Measurements from ENCODE around the gene MYRF.
A peak's percentile ranks its signal among the peaks of the same experiment; 100 is the strongest.

MYRF gene

DNA sequence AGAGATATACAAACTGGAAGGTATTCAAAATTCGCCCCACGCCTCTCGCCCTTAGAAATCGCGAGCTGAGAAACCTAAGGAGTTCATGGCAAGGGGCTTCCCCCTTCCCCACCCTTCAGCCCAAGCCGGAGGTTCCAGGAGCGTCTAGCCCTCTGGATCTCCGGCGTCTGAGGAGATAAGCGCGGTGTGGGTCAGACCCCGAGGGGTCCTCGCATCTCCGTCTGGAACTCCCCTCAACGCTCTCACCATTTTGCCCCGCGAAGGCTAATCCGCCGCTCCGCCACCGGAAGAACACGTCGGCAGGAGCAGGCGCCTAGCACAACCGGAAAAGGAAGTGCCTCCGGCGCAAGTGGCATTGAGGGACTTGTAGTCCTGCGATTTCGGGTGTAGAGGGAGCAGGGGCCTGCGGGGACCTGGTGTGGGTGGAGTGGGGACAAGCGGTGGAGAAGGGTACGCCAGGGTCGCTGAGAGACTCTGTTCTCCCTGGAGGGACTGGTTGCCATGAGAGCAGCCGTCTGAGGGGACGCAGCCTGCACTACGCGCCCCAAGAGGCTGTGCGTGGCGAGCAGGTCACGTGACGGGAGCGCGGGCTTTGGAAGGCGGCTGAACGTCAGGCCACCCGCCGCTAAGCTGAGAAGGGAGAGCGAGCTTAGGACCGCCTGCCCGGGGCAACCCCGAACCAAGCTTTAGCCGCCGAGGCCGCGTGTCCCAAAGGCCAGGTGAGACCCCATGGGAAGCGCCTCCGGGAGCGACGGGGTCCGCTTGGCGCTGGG lies 40.1 kb downstream of the MYRF start, which contains the start of the genes FEN1 and TMEM258:
Gene FEN1, plus strand, starts transcription at position 602 of the 773 bp plus-strand sequence. CDS start 2,451 bp downstream, outside the sequence.
Gene TMEM258, minus strand, starts transcription at position 290 of the 773 bp plus-strand sequence. Its CDS starts 41 bp downstream, at position 249.
- DNase-seq (ENCODE audit: low read depth in 1 of 2, low spot score in 1 of 2), result peak; percentile 77 to 82

DNA sequence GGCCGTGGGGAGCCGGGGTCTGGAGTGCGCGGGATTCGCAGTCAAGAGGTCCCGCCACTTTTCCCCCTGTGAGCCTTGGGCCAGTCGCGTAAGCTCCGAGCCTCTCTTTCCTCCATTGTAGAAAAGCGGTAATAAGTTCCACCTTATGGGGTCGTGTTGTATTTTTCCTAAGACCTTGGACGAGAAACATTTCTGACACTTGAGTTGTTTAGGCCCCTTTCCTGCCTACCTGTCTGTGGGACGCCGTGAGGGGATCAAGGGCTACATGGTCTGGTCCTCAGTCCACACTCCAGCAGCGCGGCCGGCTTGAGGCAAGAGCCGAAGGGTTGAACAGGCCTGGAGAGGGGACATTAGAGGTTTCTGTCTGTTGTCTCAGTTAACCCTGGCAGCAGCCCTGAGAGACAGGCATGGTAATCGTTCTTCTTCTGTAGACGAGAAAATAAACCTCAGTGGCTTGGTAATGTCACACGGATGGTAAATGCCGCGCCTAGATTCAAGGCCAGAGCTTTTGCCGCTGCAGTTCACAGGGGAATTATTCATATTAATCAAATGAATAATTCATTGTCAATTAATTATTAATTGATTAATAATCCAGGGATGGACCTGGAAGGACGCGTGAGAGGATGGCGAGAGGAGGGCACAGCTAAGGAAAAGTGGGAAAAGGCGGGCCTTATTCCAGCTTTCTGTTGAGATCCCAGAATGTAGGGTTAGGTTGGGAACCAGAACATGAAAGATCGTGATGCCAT lies 40.8 kb downstream of the MYRF start:
- DNase-seq (ENCODE audit: low read depth in 1 of 2, low spot score in 1 of 2), result no peak

DNA sequence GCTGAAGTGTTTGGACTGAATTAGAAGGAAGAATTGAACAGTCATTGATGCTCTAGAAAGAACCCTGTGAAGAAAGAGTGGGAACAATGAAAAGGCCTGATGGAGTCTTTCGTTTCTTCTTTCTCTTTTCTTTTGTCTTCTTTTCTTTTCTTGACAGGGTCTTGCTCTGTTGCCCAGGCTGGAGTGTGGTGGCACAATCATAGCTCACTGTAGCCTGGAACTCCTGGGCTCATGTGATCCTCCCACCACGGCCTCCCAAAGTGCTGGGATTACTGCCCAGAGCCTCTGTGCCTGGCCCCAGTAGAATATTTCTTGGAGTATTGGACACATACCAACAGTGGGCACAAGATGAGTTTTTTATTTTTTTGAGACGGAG lies 41.4 kb downstream of the MYRF start:
- DNase-seq (ENCODE audit: low read depth in 1 of 2, low spot score in 1 of 2), result no peak

DNA sequence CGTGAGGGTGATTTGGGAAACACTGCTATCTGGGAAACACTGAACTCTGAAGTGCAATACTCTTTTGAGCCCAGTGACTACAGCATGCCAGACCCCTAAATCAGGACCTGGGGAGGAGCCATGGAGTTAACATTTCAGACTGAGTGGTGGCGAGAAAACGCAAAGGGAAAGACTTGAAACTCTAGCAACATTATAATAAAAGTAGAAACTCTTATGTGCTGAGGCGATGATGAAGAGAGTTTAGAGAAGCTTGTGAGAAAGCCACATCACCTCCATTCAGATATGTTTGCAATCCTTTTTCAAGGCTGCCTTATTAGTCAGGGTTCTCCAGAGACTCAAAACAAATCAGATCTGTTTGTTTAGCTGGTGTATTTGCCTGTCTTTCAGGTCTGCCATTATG lies 42.1 kb downstream of the MYRF start:
- no peak for DNase-seq (ENCODE audit: low read depth in 1 of 2, low spot score in 1 of 2)

DNA sequence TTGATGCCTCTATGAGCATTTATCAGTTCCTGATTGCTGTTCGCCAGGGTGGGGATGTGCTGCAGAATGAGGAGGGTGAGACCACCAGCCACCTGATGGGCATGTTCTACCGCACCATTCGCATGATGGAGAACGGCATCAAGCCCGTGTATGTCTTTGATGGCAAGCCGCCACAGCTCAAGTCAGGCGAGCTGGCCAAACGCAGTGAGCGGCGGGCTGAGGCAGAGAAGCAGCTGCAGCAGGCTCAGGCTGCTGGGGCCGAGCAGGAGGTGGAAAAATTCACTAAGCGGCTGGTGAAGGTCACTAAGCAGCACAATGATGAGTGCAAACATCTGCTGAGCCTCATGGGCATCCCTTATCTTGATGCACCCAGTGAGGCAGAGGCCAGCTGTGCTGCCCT lies 43.0 kb downstream of the MYRF start:
- no peak for DNase-seq (ENCODE audit: low read depth in 1 of 2, low spot score in 1 of 2)

DNA sequence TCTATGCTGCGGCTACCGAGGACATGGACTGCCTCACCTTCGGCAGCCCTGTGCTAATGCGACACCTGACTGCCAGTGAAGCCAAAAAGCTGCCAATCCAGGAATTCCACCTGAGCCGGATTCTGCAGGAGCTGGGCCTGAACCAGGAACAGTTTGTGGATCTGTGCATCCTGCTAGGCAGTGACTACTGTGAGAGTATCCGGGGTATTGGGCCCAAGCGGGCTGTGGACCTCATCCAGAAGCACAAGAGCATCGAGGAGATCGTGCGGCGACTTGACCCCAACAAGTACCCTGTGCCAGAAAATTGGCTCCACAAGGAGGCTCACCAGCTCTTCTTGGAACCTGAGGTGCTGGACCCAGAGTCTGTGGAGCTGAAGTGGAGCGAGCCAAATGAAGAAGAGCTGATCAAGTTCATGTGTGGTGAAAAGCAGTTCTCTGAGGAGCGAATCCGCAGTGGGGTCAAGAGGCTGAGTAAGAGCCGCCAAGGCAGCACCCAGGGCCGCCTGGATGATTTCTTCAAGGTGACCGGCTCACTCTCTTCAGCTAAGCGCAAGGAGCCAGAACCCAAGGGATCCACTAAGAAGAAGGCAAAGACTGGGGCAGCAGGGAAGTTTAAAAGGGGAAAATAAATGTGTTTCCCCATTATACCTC lies 43.6 kb downstream of the MYRF start:
- DNase-seq (ENCODE audit: low read depth in 1 of 2, low spot score in 1 of 2), result no peak

DNA sequence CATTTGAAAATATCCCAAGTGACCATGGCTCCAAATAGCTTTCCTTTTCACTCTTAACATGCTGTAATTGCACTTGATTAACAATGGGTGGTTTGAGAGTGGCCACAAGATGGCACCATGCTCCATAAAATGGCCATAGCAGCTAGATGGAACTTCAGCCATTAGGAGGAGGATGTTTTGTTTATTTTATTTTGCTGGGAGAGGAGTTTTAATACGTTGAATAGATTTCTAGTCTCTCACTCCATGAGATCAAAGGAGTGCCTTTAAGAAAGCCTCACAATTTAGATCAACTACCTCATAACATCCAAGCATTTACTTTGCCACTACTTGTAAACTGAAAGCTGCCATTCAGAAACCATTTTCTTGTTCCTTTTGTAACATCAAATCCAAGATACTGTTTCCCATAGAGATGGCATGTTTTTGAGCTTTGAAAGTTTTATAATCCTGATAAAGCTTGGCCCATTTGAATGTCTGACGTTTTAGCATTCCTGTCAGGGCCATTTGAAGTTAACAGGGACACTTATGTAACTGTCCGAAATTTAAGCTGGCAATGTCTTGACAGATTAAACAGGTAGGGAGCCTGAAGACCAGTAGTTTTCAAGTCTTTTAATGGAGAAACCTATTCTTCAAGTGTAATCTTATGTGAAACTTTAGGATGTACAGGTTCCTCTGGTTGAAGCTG lies 45.0 kb downstream of the MYRF start:
- peak in 1 of 2 donors; percentile 48 for DNase-seq (ENCODE audit: low read depth in 1 of 2, low spot score in 1 of 2)

DNA sequence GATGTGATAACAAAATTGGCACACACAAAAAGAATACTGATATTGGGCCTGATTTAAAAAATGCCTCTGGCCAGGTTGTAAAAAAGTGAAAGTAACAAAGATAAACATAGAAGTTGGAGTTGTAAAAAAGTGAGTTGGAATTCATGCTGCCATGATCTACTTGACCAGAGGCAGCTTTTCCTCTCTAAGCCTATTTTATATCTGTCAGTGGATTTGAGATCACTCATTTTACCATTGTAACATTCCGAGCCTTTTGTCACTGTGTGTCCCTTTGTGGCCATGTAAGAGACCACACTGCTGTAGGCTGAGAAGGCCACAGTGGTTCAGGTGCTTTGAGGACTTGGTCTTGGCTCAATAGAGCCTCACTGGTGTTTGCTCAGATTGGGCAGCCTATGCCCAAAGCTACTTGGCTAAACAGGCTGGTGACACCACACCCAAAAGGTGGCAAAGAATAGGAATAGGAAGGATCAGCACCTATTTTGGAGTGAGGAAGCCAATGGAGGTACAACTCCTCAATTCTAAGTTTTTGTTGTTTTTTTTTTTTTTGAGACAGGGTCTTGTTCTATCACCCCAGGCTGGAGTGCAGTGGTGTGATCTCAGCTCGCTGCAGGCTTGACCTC lies 47.3 kb downstream of the MYRF start:
- no peak for DNase-seq (ENCODE audit: low read depth in 1 of 2, low spot score in 1 of 2)

DNA sequence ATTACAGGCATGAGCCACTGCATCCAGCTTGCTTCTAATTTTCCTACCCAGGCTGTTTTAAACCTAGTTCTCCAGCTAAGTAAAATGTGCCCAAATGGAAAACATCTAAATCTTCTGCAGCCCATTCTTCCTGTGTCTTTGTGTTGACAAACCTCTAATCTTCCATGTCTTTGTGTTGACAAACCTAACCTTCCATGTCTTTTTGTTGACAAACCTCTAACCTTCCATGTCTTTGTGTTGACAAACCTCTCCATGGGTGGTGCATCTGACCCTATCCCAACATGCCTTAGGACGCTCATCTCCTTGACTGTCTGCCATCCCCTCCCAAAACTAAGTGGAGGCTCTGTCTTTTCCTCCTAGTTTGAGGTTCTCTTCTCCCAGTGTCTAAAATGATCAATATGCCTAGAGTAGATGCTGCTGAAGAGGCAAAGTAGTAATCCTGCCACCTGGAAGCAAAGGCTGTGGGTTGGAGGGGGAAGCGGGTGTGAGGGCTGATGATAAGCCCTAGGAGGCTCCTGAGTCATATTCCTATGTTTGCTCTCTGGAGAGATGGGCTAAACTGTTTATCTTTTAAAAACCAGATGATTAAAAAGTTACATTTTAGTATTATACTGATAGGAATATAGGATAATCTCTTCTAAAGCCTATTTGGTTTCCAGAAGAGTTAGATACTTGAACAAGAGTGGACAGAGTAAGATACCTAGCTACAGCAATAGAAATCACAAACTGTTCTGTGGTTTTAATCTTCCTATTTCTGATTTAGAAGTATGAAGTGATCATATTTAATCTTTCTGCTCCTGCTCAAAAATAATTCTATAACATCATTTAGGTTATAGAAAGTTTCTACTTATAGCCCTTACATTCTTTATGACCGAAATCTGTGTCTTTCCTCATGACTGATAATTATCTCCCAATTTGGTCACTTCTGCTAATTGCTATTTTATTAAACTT lies 48.2 kb downstream of the MYRF start:
- DNase-seq (ENCODE audit: low read depth in 1 of 2, low spot score in 1 of 2), result no peak

DNA sequence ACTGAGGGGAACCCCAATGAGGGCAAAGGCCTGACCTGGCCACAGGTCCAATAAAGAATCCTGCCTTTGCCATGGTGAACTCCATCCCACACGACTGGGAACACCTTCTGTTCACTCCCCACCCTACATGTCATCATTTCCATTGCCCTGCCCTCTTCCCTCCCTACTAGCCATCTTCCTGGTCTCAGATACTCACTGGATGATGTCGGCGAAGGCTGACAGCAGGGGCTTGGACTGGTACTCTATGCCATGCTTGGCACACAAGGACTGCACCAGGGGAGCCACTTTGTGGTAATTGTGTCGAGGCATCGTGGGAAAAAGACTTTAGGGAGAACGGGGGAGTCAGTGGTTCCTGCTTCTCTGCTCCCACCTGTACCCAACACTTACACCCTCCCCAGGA lies 50.2 kb downstream of the MYRF start:
- no peak for DNase-seq (ENCODE audit: low read depth in 1 of 2, low spot score in 1 of 2)

DNA sequence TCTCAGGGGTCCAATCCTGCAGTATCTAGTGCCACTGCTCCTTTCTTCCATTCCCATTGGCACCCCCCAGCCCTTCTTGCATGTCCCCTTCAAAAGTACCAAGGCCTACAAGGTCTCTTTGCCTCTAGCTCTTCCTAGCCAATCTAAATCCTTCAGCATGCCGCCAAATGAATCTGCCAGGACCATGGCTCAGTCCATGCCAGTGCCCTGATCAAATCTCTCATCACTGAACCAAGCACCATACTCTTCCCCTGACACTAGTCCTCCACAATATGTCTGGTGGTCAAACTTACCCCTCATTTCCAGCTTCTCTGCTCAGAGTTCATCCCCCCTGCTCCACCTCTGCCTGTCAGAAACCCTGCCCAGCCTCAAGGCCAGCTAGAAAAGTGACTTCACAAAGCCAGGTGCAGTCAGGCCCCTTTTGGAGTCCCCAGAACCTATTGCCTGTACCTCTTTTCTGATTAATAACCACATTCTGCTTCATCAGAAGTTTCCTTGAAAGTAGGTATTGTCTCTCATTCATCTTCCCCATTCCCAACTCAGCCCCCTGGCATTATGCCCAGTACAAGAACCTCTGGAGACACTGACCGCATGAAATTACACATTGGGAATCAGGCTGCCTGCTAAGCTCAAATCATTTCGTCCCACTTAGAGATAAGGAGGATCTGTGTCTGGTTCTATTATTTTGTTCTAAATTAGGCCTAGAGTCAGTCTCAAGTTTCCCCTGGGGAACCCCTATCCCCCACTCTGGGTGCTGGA lies 51.6 kb downstream of the MYRF start:
- DNase-seq (ENCODE audit: low read depth in 1 of 2, low spot score in 1 of 2), result no peak

DNA sequence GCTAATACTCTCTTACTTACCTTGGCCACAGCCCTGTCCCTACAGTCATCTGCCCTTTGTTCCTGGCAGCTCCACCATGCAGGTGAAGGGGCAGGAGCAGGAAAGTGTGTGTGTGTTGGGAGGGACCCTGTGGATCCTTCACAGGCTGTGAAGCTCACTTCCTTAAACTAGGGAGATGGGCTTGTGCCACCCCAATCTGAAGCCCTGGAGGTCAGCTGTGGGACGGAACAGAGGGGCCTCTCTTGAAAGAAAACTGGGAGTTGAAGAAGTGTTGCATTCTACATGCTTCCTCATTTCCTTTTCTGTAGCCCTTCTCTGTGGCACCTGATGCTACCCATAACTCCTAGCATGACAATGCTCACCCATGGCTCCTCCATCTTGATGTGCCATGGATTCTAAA lies 52.7 kb downstream of the MYRF start:
- no peak for DNase-seq (ENCODE audit: low read depth in 1 of 2, low spot score in 1 of 2)

DNA sequence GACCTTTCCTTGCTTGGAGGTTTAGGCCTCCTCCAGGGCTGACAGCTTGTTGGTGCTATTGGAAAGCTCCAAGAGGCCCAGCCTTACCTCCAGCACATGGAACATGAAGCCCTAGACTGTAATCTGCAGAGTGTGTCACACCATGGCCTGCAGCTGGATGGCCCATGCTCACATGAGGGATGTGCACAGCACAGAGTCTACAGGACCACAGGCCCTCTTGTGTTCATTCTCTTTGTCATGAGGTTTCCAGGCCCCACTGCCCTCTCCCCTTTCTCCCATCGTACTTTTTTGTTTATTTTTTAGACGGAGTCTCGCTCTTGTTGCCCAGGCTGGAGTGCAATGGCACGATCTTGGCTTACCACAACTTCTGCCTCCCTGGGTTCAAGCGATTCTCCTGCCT lies 54.3 kb downstream of the MYRF start:
- no peak for DNase-seq (ENCODE audit: low read depth in 1 of 2, low spot score in 1 of 2)

DNA sequence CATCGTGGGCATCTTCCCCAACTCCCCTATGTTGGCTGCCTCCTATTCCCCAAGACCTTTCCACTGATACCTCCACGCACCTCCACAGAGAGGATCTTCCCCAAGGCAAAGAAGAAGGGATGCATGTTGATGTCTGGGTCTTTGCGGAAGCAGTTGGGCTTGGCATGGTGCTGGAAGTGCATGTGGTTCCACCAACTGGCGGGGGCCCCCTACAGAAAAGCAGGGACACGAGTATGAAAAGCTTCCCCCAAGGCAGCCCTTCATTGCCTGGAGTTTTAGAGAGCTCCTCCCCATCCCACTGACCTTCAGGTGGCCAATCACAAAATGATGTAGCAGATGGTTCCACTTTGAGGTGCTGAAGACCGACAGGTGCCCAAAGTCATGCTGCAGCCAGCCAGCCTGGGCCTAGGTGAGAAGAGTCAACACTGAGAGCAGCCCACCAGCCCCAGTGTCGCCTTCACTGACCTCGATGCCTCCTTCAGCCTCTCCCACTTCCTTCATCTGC lies 58.3 kb downstream of the MYRF start:
- no peak for DNase-seq (ENCODE audit: low read depth in 1 of 2, low spot score in 1 of 2)

DNA sequence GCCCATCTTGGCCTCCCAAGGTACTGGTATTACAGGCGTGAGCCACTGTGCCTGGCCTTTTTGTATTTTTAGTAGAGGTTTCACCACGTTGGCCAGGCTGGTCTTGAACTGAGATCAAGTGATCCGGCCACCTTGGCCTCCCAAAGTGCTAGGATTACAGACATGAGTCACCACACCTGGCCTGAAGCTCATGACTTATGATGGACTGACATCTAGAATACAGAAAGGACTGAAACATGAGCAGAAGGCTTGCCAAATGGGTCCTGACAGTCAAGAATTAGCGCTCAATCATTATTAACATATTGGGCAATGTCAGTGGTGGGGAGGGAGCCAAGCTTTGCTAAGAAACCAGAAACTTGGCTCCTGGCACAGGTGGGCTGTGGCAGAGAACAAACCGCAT lies 59.4 kb downstream of the MYRF start:
- DNase-seq (ENCODE audit: low read depth in 1 of 2, low spot score in 1 of 2), result no peak

DNA sequence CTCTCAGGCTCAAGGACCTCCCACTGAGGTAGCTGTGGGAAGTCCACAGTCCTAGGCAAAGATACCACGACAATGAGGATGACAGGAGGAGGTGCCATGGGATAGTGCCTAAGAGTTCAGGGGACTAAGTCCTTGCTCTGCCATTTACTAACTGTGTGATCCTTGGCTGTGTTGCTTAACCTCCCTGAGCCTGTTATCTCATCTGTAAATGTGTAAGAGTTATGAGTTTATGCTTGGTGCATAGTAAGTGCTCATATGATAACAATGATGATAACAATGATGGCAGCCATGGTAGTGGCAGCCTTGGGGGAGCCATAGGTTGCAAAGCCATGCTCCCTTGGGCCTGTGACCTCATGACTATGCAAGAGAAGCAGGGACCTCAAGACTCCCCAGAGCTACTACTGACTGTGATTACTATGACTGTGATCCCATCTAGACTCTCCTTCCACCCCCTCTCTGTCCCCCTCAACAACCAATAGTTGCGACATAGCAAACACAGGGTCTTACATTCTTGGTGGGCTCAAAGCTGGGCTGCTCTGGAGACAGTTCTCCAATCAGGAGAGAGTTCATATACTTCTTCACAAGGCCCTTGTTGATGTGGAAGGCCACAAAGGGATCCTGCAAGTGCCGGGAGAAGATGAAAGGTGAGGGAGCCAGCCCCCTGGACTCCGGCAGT lies 60.4 kb downstream of the MYRF start:
- DNase-seq (ENCODE audit: low read depth in 1 of 2, low spot score in 1 of 2), result no peak

DNA sequence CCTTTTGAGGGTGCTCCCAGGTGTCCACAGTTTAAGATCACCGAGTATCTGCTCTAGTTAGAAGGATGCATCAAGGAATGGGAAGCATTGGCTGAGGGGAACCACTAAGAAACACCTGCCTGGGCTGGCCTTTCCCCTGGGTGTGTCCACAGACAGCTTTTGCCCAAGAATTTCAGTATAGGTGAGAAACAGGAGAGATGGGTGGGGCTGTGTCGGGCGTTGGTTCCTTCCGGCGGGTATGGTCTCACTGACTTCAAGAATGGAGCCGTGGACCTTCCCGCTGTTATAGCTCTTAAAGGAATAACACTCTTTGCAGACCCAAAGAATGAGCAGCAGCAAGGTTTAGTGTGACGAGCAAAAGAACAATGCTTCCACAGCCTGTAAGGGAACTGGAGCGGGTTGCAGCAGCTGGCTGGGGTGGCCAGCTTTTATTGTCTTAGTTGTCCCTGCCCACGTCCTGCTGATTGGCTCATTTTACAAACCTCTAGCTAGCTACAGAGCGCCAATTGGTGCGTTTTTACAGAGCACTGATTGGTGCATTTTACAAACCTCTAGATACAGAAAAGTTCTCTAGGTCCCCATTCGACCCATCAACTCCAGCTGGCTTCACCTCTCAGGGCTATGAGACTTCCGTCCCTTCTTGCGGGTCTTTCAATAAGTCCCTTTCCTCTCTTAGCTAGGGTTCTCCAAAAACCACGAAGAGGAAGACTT lies 62.0 kb downstream of the MYRF start:
- no peak for DNase-seq (ENCODE audit: low read depth in 1 of 2, low spot score in 1 of 2)
